ENCODE measurements around the gene LIG3. TPM values are rescaled to one million over a fixed set of nuclear protein-coding genes. Genes with fewer than 3 reads are reported as not detected.
"Not testable (repeated sequence)": the region's sequence is repeated elsewhere in the genome, so short reads cannot be mapped to it uniquely, and the experiment has no call there.

Gene LIG3
- polyA plus RNA-seq, 1 of the 3 experiments (the other 2 are of a cell fraction): 25.7 TPM

DNA sequence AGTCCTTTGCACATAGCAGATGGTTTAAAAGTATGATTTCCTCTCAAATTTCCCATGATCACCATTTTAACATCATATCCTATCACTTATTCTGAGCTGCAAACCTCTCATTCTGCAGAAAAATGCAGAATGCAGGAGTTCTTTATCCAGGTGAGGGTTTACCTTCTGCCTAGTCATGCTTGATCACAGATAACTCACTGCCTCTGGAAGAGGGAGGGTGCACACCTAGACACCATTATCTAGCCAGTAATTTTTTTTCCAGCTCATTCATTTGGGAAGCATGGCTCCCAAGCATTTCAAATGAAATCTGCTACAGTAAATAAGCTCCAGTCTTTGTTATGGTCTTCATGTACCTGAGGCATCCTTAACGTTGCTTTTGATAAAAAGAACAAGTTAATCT lies 45.2 kb downstream of the LIG3 start:
- no peak overlapping the region for H3K4me3 ChIP-seq (ENCODE audit: low read depth in 2 of 2, low read length in 1 of 2)
- no peaks in the 10 kb centered on the region; the same call in 1 of the 2 replicates for H3K79me2 ChIP-seq (ENCODE audit: insufficient read depth)
- DNase-seq: no peak
- TF ChIP-seq CHD2 (IDR thresholded peaks at IDR 0.05; ENCODE audit: low read length, partially characterized antibody) (no peak), FOXJ3 (CRISPR knock-in tag; IDR thresholded peaks at IDR 0.05) (no peak), MXI1 (IDR thresholded peaks at IDR 0.05; ENCODE audit: low read depth, low read length) (no peak), RAD21 (IDR thresholded peaks at IDR 0.05; ENCODE audit: low read length) (no peak)
- POLR2A ChIA-PET: no interaction called here
- H2AFZ ChIP-seq (ENCODE audit: low read depth): no peak overlapping the region
- H4K20me1 ChIP-seq (ENCODE audit: insufficient read depth): no peaks in the 10 kb centered on the region
- H3K9me2 ChIP-seq: no peaks in the 10 kb centered on the region
- H3F3A ChIP-seq (replicated peaks; ENCODE audit: insufficient read depth): peaks cover 37% of the 10 kb centered on the region
- peaks cover 0 to 23% of the 10 kb centered on the region in 2 experiments; a peak in 3 of 4 replicates for H3K4me1 ChIP-seq (ENCODE audit: control insufficient read depth in 1 of 2, insufficient read depth in 2 of 2, low read depth in 1 of 2, low read length in 1 of 2)
- H3K27ac ChIP-seq (ENCODE audit: low read depth in 2 of 2, low read length in 1 of 2): no peak overlapping the region
- H3K9me3 ChIP-seq: no peaks in the 10 kb centered on the region
- no peaks in the 10 kb centered on the region for H3K27me3 ChIP-seq (ENCODE audit: insufficient read depth)
- CTCF ChIA-PET: no interaction called here
- H3K4me2 ChIP-seq: no peak overlapping the region
- 45% methylated on average over 1 of the region's 1 CpG for WGBS (ENCODE audit: low lambda C conversion rate)
- no peak overlapping the region for H3K9ac ChIP-seq
- H3K36me3 ChIP-seq (replicated peaks in 1 of 2; ENCODE audit: control insufficient read depth in 1 of 2, insufficient read depth in 2 of 2, low read length in 1 of 2): peaks cover 8 to 20% of the 10 kb centered on the region in 2 experiments

- H3K79me2 ChIP-seq (ENCODE audit: insufficient read depth); H3K9ac ChIP-seq; H3K27me3 ChIP-seq (ENCODE audit: insufficient read depth); H3K4me3 ChIP-seq (ENCODE audit: low read depth in 2 of 2, low read length in 1 of 2); H4K20me1 ChIP-seq (ENCODE audit: insufficient read depth); H3K9me3 ChIP-seq; POLR2A ChIA-PET; H2AFZ ChIP-seq (ENCODE audit: low read depth); H3K9me2 ChIP-seq; H3K4me2 ChIP-seq; H3K4me1 ChIP-seq (ENCODE audit: control insufficient read depth in 1 of 2, insufficient read depth in 2 of 2, low read depth in 1 of 2, low read length in 1 of 2); DNase-seq: not testable (repeated sequence)
- CTCF ChIA-PET: interaction anchor here (0.6 to 0.9 kb wide), 2 partner anchors 22 to 672 kb away, joined by 3 read pairs; partner anchors contain the start of gene CCL13
- peaks cover 17% of the 10 kb centered on the region for H3F3A ChIP-seq (replicated peaks; ENCODE audit: insufficient read depth)
- H3K36me3 ChIP-seq (replicated peaks in 1 of 2; ENCODE audit: control insufficient read depth in 1 of 2, insufficient read depth in 2 of 2, low read length in 1 of 2): peaks cover 0 to 12% of the 10 kb centered on the region in 2 experiments
- H3K27ac ChIP-seq (ENCODE audit: low read depth in 2 of 2, low read length in 1 of 2): peak overlapping the region in 1 of 2 experiments; percentile 6; a peak in 1 of 4 replicates
- WGBS (ENCODE audit: low lambda C conversion rate): 95% methylated on average over 4 of the region's 4 CpGs
Measured at GRCh38 chr17:35028097-35028496, 47.8 kb downstream of the LIG3 start.

GRCh38 chr17:35028531-35029262 lies 48.4 kb downstream of the LIG3 start:
- no peak for DNase-seq
- Histone ChIP-seq H2AFZ (ENCODE audit: low read depth) (no peak overlapping the region), H3K36me3 (replicated peaks in 1 of 2; ENCODE audit: control insufficient read depth in 1 of 2, insufficient read depth in 2 of 2, low read length in 1 of 2) (peaks cover 0 to 12% of the 10 kb centered on the region in 2 experiments), H3K4me1 (ENCODE audit: control insufficient read depth in 1 of 2, insufficient read depth in 2 of 2, low read depth in 1 of 2, low read length in 1 of 2) (peaks cover 0 to 1% of the 10 kb centered on the region in 2 experiments; a peak in 2 of 4 replicates), H3K9me2 (no peaks in the 10 kb centered on the region), H3K9me3 (no peaks in the 10 kb centered on the region), H3K4me3 (ENCODE audit: low read depth in 2 of 2, low read length in 1 of 2) (no peak overlapping the region), H4K20me1 (ENCODE audit: insufficient read depth) (no peaks in the 10 kb centered on the region), H3K27ac (ENCODE audit: low read depth in 2 of 2, low read length in 1 of 2) (peak overlapping the region in 1 of 2 experiments; percentile 6; a peak in 2 of 4 replicates), H3K27me3 (ENCODE audit: insufficient read depth) (no peaks in the 10 kb centered on the region), H3K4me2 (peak overlapping the region; percentile 3; the same call in 1 of the 2 replicates), H3K9ac (no peak overlapping the region), H3F3A (replicated peaks; ENCODE audit: insufficient read depth) (peaks cover 11% of the 10 kb centered on the region), H3K79me2 (ENCODE audit: insufficient read depth) (no peaks in the 10 kb centered on the region; the same call in 1 of the 2 replicates)
- 89% methylated on average over 3 of the region's 3 CpGs for WGBS (ENCODE audit: low lambda C conversion rate)
- CTCF ChIA-PET: interaction anchor here (0.9 kb wide), 1 partner anchor 21 kb away, joined by 3 read pairs; no protein-coding TSS in a partner anchor
- POLR2A ChIA-PET: no interaction called here
- TF ChIP-seq CTCF (IDR thresholded peaks at IDR 0.05) (no peak), RCOR1 (IDR thresholded peaks at IDR 0.05; ENCODE audit: low read length) (no peak), SIN3A (IDR thresholded peaks at IDR 0.05; ENCODE audit: borderline replicate concordance, low read depth, low read length) (no peak), POLR2AphosphoS5 (IDR thresholded peaks at IDR 0.05; ENCODE audit: low read depth, low read length) (no peak), GABPA (IDR thresholded peaks at IDR 0.05; ENCODE audit: low read depth) (no peak), TEAD4 (IDR thresholded peaks at IDR 0.05; ENCODE audit: borderline replicate concordance, insufficient read depth) (no peak), YY1 (IDR thresholded peaks at IDR 0.05; ENCODE audit: low read depth) (no peak), RAD21 (IDR thresholded peaks at IDR 0.05; ENCODE audit: low read length) (no peak)
- TF ChIP-seq, protein P1, sequence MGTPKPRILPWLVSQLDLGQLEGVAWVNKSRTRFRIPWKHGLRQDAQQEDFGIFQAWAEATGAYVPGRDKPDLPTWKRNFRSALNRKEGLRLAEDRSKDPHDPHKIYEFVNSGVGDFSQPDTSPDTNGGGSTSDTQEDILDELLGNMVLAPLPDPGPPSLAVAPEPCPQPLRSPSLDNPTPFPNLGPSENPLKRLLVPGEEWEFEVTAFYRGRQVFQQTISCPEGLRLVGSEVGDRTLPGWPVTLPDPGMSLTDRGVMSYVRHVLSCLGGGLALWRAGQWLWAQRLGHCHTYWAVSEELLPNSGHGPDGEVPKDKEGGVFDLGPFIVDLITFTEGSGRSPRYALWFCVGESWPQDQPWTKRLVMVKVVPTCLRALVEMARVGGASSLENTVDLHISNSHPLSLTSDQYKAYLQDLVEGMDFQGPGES (IDR thresholded peaks at IDR 0.05; ENCODE audit: low read depth, low read length): no peak

Data from SK-N-SH (cell line).